Right lobe of liver (tissue), 6 donors: ENCODE measurements around the gene DEF6. TPM values are rescaled to one million over a fixed set of nuclear protein-coding genes. Genes with fewer than 3 reads are reported as not detected.

Source experiments
- ATAC-seq, 4 donors: fragments of 200-7000 bp; cut with Tn5 transposase; one replicate each; pipeline ENCODE4 v1.9.1; 2020; ENCODE audit warnings: mild to moderate bottlenecking in 4 of 4, moderate library complexity in 4 of 4
- DNase-seq, 3 donors: peaks; one replicate each; pipeline ENCODE4 v3.0.0-alpha.2; 2020
- H3K27ac ChIP-seq, 3 donors: fragments of 200-600 bp; one replicate each; pipeline ENCODE4 v1.8.0; 2022
- H3K27me3 ChIP-seq, 2 donors: fragments of 200-600 bp; one replicate each; pipeline ENCODE4 v1.8.0; 2022
- H3K36me3 ChIP-seq, 4 donors: fragments of 200-600 bp; sonication (generic) in 1 of 4; one replicate each; pipeline versions ENCODE4 v1.5.1 to v1.8.0; 2017 to 2022; ENCODE audit warnings: control low read depth in 1 of 4
- H3K4me1 ChIP-seq, 4 donors: fragments of 200-600 bp; sonication (generic) in 1 of 4; one replicate each; pipeline versions ENCODE4 v1.5.1 to v1.8.0; 2017 to 2022; ENCODE audit warnings: control low read depth in 1 of 4
- H3K4me3 ChIP-seq, 3 donors: fragments of 200-600 bp; one replicate each; pipeline ENCODE4 v1.8.0; 2022
- H3K9me3 ChIP-seq, 4 donors: fragments of 200-600 bp; sonication (generic) in 1 of 4; one replicate each; pipeline versions ENCODE4 v1.5.1 to v1.8.0; 2017 to 2022; ENCODE audit warnings: control low read depth in 1 of 4
- CTCF ChIP-seq, 4 donors: fragments of 200-600 bp in 3 of 4; fragments of 450-650 bp in 1 of 4; IDR thresholded peaks; one replicate each; pipeline versions ENCODE4 v1.5.1 to v1.8.0; 2016 to 2022; ENCODE audit warnings: antibody characterized with exemption in 4 of 4, mild to moderate bottlenecking in 2 of 4
- POLR2A ChIP-seq: fragments of 450-650 bp; IDR thresholded peaks from one replicate; pipeline ENCODE4 v1.6.1; 2017; ENCODE audit warnings: antibody characterized with exemption, mild to moderate bottlenecking
- WGBS: methylation state at CpG from one replicate; pipeline ENCODE4 v1.1.6; 2018; ENCODE audit warnings: low coverage, low lambda C conversion rate; ENCODE audit not compliant: insufficient coverage; ENCODE audit errors: missing lambda C conversion rate; 5-methylcytosine and 5-hydroxymethylcytosine counted together
- intact Hi-C, 2 donors: fragments of 100-400 bp; cut with DNase I; formaldehyde crosslinking; loops; one replicate each; pipeline versions ENCODE4 v1.11.2 to v1.14.1; 2022
- total RNA-seq, 6 experiments: library from RNA; depleted of rRNA in 2 of 6; stranded (reverse); fragments of >200 nt in 2 of 6; fragmentation: NEBNext Ultra II Directional in 3 of 6; extraction: Animal tissue kit (Norgen Biotek cat#: 25700) in 3 of 6; gene quantifications; one replicate each; pipeline versions ENCODE4 v1.1.0 to v1.2.4, GENCODE V29; 2016 to 2023
- donor health status: DM: no; HTN: yes; CAD: no.
- donor health status: DM: no; HTN: no; CAD: no.
- donor health status: DM: no; HTN: no; CAD: no.
- donor health status: DM: no; HTN: yes; CAD: no.
- donor health status: DM: no; HTN: yes; CAD: no.

The DEF6 gene
- total RNA-seq, 6 experiments from 2014 or later: 1.1 to 3.6 (median 1.5) TPM

GRCh38 chr6:35359346-35359743, 61.7 kb downstream of the DEF6 start:
- H3K36me3 ChIP-seq: no peaks in the 10 kb centered on the region
- 94% methylated on average over 3 of the region's 5 CpGs for WGBS

GRCh38 chr6:35359744-35360348, 62.2 kb downstream of the DEF6 start:
- peaks cover 0 to 32% (median 10%) of the 10 kb centered on the region in 4 donors for H3K4me1 ChIP-seq
- TF ChIP-seq POLR2A (no peak), CTCF (IDR thresholded peaks at IDR 0.05) (no peak)
- H3K27me3 ChIP-seq: no peaks in the 10 kb centered on the region
- H3K36me3 ChIP-seq: no peaks in the 10 kb centered on the region
- H3K9me3 ChIP-seq: no peaks in the 10 kb centered on the region
- intact Hi-C loops: no loop called here
- H3K27ac ChIP-seq: peak overlapping the region; percentile 30 to 78 (median 32)
- 23% methylated on average over 2 of the region's 2 CpGs for WGBS
- peak; percentile 8 to 57 (median 28) for ATAC-seq
- peak in 1 of 3 donors; percentile 68 for DNase-seq
- H3K4me3 ChIP-seq: no peak overlapping the region

More at GRCh38 chr6:35359346-35359743, 61.7 kb downstream of the DEF6 start:
- H3K9me3 ChIP-seq: no peaks in the 10 kb centered on the region
- no peaks in the 10 kb centered on the region for H3K27me3 ChIP-seq
- TF ChIP-seq POLR2A (no peak), CTCF (IDR thresholded peaks at IDR 0.05) (no peak)
- ATAC-seq (no peak), DNase-seq (no peak)
- peak overlapping the region in 1 of 3 donors; percentile 78 for H3K27ac ChIP-seq
- H3K4me3 ChIP-seq: no peak overlapping the region
- H3K4me1 ChIP-seq: peaks cover 0 to 32% (median 10%) of the 10 kb centered on the region in 4 donors
- intact Hi-C loops: no loop called here

- Histone ChIP-seq H3K4me3 (no peak overlapping the region), H3K27ac (peak overlapping the region; percentile 40 to 78 (median 48)), H3K9me3 (no peaks in the 10 kb centered on the region), H3K4me1 (peaks cover 0 to 32% (median 10%) of the 10 kb centered on the region in 4 donors), H3K27me3 (no peaks in the 10 kb centered on the region), H3K36me3 (no peaks in the 10 kb centered on the region)
- peak; percentile 87 to 96 (median 94) for ATAC-seq
- 36% methylated on average over 7 of the region's 8 CpGs for whole genome bisulfite sequencing
- DNase-seq: peak; percentile 70 to 92 (median 82)
- no peak for TF ChIP-seq POLR2A
- intact Hi-C loops: no loop called here
Measured at GRCh38 chr6:35360349-35361138, 62.9 kb downstream of the DEF6 start.

DNA sequence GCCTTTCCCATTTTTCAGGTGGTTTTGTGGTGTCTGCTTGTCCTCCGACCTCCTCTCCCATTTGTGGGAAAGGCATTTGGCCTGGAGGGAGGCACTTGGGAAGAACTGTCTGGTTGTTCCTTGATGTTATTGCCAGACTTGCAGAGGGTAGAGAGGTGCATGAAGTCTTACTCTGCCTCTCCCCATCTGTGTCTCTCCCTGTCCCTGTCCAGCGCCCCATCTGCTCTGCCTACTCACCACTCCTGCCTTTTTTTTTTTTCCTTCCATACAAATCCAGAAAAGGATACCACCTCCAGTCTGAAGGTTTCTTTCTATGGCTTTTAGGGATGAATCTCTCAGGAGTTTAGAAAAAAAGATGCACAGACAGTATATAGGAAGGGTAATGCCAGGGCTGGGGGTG, 64.6 kb downstream of the DEF6 start:
- TF ChIP-seq POLR2A (no peak), CTCF (IDR thresholded peaks at IDR 0.05) (no peak)
- no peaks in the 10 kb centered on the region for H3K36me3 ChIP-seq
- WGBS: 80% methylated on average over 2 of the region's 2 CpGs

DNA sequence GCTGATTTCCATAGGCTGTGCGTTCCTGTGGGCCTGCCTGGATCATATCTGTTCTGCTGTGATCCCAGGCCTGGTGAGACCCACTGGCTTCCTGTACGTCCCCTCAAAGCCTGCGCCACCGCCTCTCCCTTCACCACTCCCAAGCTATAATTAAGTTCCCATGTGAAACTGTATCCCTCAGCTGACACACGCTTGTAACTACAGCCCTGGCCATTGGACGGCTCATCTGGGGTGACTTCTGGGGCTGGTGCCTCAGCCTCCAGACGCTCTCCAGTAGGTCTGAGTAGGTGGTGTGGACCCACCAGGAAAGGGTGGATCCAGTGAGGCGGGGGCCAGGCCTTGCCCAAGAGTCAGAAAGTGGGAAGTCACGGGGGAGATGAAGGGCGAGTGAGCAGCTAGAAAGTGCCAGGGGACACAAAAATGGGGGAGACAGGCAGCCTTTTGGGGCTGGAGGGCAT, 65.7 kb downstream of the DEF6 start:
- Histone ChIP-seq H3K27me3 (no peaks in the 10 kb centered on the region), H3K9me3 (no peaks in the 10 kb centered on the region), H3K36me3 (no peaks in the 10 kb centered on the region), H3K4me3 (no peak overlapping the region), H3K4me1 (peaks cover 0 to 28% (median 10%) of the 10 kb centered on the region in 4 donors), H3K27ac (no peak overlapping the region)
- 89% methylated on average over 8 of the region's 10 CpGs for whole genome bisulfite sequencing
- TF ChIP-seq POLR2A: no peak
- TF ChIP-seq CTCF (IDR thresholded peaks at IDR 0.05): no peak
- ATAC-seq: no peak
- intact Hi-C loops: no loop called here
- no peak for DNase-seq

More for the DNA sequence above, 64.6 kb downstream of the DEF6 start:
- Histone ChIP-seq H3K9me3 (no peaks in the 10 kb centered on the region), H3K4me1 (peaks cover 0 to 32% (median 10%) of the 10 kb centered on the region in 4 donors), H3K27me3 (no peaks in the 10 kb centered on the region), H3K4me3 (no peak overlapping the region), H3K27ac (no peak overlapping the region)
- ATAC-seq: no peak
- intact Hi-C loops: no loop called here
- no peak for DNase-seq
